H7 (cell line): ENCODE measurements around the gene TMEM126A. TPM values are rescaled to one million over a fixed set of nuclear protein-coding genes. Genes with fewer than 3 reads are reported as not detected.
"Not testable (repeated sequence)": the region's sequence is repeated elsewhere in the genome, so short reads cannot be mapped to it uniquely, and the experiment has no call there.

Experiments used
- DNase-seq: peaks from one replicate; pipeline ENCODE4 v3.0.0; 2012
- H3K27me3 ChIP-seq: 2 replicates; pipeline ENCODE4 v1.6.0; 2011; ENCODE audit warnings: mild to moderate bottlenecking, low read length; ENCODE audit not compliant: control insufficient read depth, insufficient read depth
- H3K36me3 ChIP-seq: replicated peaks from 2 replicates; pipeline ENCODE4 v1.5.1; 2011; ENCODE audit warnings: low read length; ENCODE audit not compliant: control insufficient read depth, insufficient read depth
- H3K4me3 ChIP-seq: 2 replicates; pipeline ENCODE4 v1.5.1; 2011; ENCODE audit warnings: low read depth, mild to moderate bottlenecking, control low read depth, low read length, moderate library complexity; ENCODE audit not compliant: insufficient read depth
- total RNA-seq: library from RNA; depleted of rRNA; stranded (reverse); fragments of >200 nt; shearing (Covaris generic); gene quantifications from 2 replicates; pipeline ENCODE4 v1.2.3, GENCODE V29; 2014

TMEM126A gene
- total RNA-seq, 1 experiment from 2014 or later = 28.0 TPM

- peaks cover 3% of the 10 kb centered on the region for H3K36me3 ChIP-seq
- H3K27me3 ChIP-seq = no peaks in the 10 kb centered on the region
- H3K4me3 ChIP-seq = no peak overlapping the region
- no peak for DNase-seq
These were observed 13.0 kb upstream of the TMEM126A start for GRCh38 chr11:85634747-85635146.

GRCh38 chr11:85643191-85643614, 4.6 kb upstream of the TMEM126A start:
- Histone ChIP-seq H3K27me3 (no peaks in the 10 kb centered on the region), H3K36me3 (no peaks in the 10 kb centered on the region), H3K4me3 (no peak overlapping the region)
- DNase-seq = no peak

GRCh38 chr11:85647078-85647477, 689 bp upstream of the TMEM126A start:
- no peak for DNase-seq
- H3K27me3 ChIP-seq = no peaks in the 10 kb centered on the region
- H3K4me3 ChIP-seq = peak overlapping the region; percentile 71
- H3K36me3 ChIP-seq = no peaks in the 10 kb centered on the region

GRCh38 chr11:85651118-85651517, 3.4 kb downstream of the TMEM126A start:
- Histone ChIP-seq H3K36me3 (no peaks in the 10 kb centered on the region; the same call in 1 of the 2 replicates), H3K4me3 (no peak overlapping the region)
- DNase-seq = no peak

GRCh38 chr11:85652786-85653447, 5.2 kb downstream of the TMEM126A start:
- DNase-seq = no peak
- H3K4me3 ChIP-seq = no peak overlapping the region
- H3K36me3 ChIP-seq = no peaks in the 10 kb centered on the region; the same call in none of the 2 replicates
- H3K27me3 ChIP-seq = no peaks in the 10 kb centered on the region

More at GRCh38 chr11:85651118-85651517, 3.4 kb downstream of the TMEM126A start:
- no peaks in the 10 kb centered on the region for H3K27me3 ChIP-seq

GRCh38 chr11:85654343-85654742, 6.6 kb downstream of the TMEM126A start:
- H3K27me3 ChIP-seq, DNase-seq, H3K36me3 ChIP-seq, H3K4me3 ChIP-seq: not testable (repeated sequence)

- H3K36me3 ChIP-seq = peaks cover 6% of the 10 kb centered on the region
- no peak for DNase-seq
- no peaks in the 10 kb centered on the region for H3K27me3 ChIP-seq
- no peak overlapping the region for H3K4me3 ChIP-seq
These were observed 9.0 kb downstream of the TMEM126A start for GRCh38 chr11:85656777-85657176.

- H3K27me3 ChIP-seq = no peaks in the 10 kb centered on the region
- no peak for DNase-seq
- H3K4me3 ChIP-seq = no peak overlapping the region
- H3K36me3 ChIP-seq = peaks cover 10% of the 10 kb centered on the region
These were observed 10.4 kb downstream of the TMEM126A start for GRCh38 chr11:85658180-85658579.

GRCh38 chr11:85661972-85662664, 14.4 kb downstream of the TMEM126A start:
- DNase-seq = no peak
- H3K36me3 ChIP-seq = peaks cover 10% of the 10 kb centered on the region
- H3K4me3 ChIP-seq = peak overlapping the region; percentile 4; the same call in 1 of the 2 replicates
- no peaks in the 10 kb centered on the region for H3K27me3 ChIP-seq

- peaks cover 10% of the 10 kb centered on the region for H3K36me3 ChIP-seq
These were observed 15.4 kb downstream of the TMEM126A start for GRCh38 chr11:85663080-85663752.

GRCh38 chr11:85663753-85664614, 16.2 kb downstream of the TMEM126A start:
- Histone ChIP-seq H3K36me3 (peaks cover 10% of the 10 kb centered on the region), H3K4me3 (peak overlapping the region; percentile 97), H3K27me3 (no peaks in the 10 kb centered on the region)
- peak; percentile 78 for DNase-seq

More at GRCh38 chr11:85663080-85663752, 15.4 kb downstream of the TMEM126A start:
- Histone ChIP-seq H3K4me3 (peak overlapping the region; percentile 97), H3K27me3 (no peaks in the 10 kb centered on the region)
- no peak for DNase-seq

- no peaks in the 10 kb centered on the region for H3K27me3 ChIP-seq
- DNase-seq = peak; percentile 91
These were observed 17.1 kb downstream of the TMEM126A start, which contains the start of gene CREBZF for GRCh38 chr11:85664615-85665481. CREBZF (minus strand) TSS chr11:85665129; CDS start chr11:85664875, 254 bp downstream.

GRCh38 chr11:85665733-85666132, 18.0 kb downstream of the TMEM126A start:
- H3K27me3 ChIP-seq = no peaks in the 10 kb centered on the region
- H3K4me3 ChIP-seq = no peak overlapping the region
- no peak for DNase-seq
- peaks cover 4% of the 10 kb centered on the region for H3K36me3 ChIP-seq

More at GRCh38 chr11:85664615-85665481, 17.1 kb downstream of the TMEM126A start, which contains the start of gene CREBZF:
- Histone ChIP-seq H3K4me3 (peak within 1 kb of the TSS; percentile 97), H3K36me3 (peaks cover 10% of the 10 kb centered on the region)
